HepG2 (cell line): ENCODE results near the gene SERTAD2. TPM values are rescaled to one million over a fixed set of nuclear protein-coding genes. Genes with fewer than 3 reads are reported as not detected.

ENCODE experiments used
- ATAC-seq: fragments of 200-7000 bp; cut with Tn5 transposase; 3 replicates; pipeline ENCODE4 v1.9.1; 2020; ENCODE audit warnings: mild to moderate bottlenecking, moderate library complexity
- BruUV-seq: library from RNA; stranded (reverse); fragments of 400-500 nt; replicated peaks from 2 replicates; lab custom pipeline; 2021; lab: Mats Ljungman, UMichigan
- CTCF ChIA-PET: fragments of 300-600 bp; formaldehyde crosslinking; extraction: SDS; loops from one replicate; lab custom pipeline; 2021; ENCODE audit warnings: low total read pairs, inconsistent platforms, low intra/inter-chr PET ratio; lab: Yijun Ruan, JAX
- POLR2A ChIA-PET: fragments of 350-600 bp; sonication (Branson Sonifier 250); formaldehyde crosslinking; loops from one replicate; lab custom pipeline; 2020; ENCODE audit warnings: antibody characterized with exemption, inconsistent platforms; lab: Yijun Ruan, JAX
- DNase-seq: peaks from one replicate; pipeline ENCODE4 v3.0.0-alpha.2; 2015; ENCODE audit warnings: low spot score
- FAIRE-seq: peaks from 3 replicates; lab custom pipeline; 2011; peaks lifted over from hg19 to GRCh38; lab: Jason Lieb, UNC
- H2AFZ ChIP-seq: one replicate; pipeline ENCODE4 v1.6.1; 2011; ENCODE audit warnings: low read length, inconsistent platforms
- H3K27ac ChIP-seq: fragments of 300-600 bp; 3 replicates; pipeline ENCODE4 v1.8.0; 2011; ENCODE audit warnings: mixed run types, mild to moderate bottlenecking, mixed read lengths, low read length, inconsistent platforms; ENCODE audit not compliant: insufficient read depth; ENCODE audit errors: extremely low read length
- H3K27me3 ChIP-seq, 2 experiments: fragments of 200-600 bp in 1 of 2; 2 replicates in 1 of 2; 3 replicates in 1 of 2; pipeline versions ENCODE4 v1.6.0 to v1.8.0; 2011; ENCODE audit warnings: low read length in 2 of 2, mild to moderate bottlenecking in 2 of 2, moderate library complexity in 2 of 2, inconsistent platforms in 1 of 2; ENCODE audit not compliant: insufficient read depth in 2 of 2, control insufficient read depth in 1 of 2
- H3K36me3 ChIP-seq, 2 experiments: fragments of 200-600 bp in 1 of 2; replicated peaks in 1 of 2; 2 replicates in 1 of 2; 3 replicates in 1 of 2; pipeline versions ENCODE4 v1.5.1 to v1.8.0; 2011; ENCODE audit warnings: low read length in 2 of 2, inconsistent platforms in 1 of 2; ENCODE audit not compliant: insufficient read depth in 2 of 2, control insufficient read depth in 1 of 2
- H3K4me1 ChIP-seq: 2 replicates; pipeline ENCODE4 v1.5.1; 2012; ENCODE audit warnings: low read length, inconsistent platforms; ENCODE audit not compliant: insufficient read depth
- H3K4me2 ChIP-seq: 2 replicates; pipeline ENCODE4 v1.6.0; 2011; ENCODE audit warnings: low read depth, low read length, inconsistent platforms
- H3K4me3 ChIP-seq, 3 experiments: fragments of 200-600 bp in 1 of 3; sonication (generic), shearing (Covaris generic) in 1 of 3; replicated peaks in 1 of 3; 2 replicates each; pipeline ENCODE4 v1.5.1; 2011 to 2016; ENCODE audit warnings: low read length in 3 of 3, inconsistent platforms in 2 of 3, low read depth in 2 of 3, mild to moderate bottlenecking in 2 of 3, control low read depth in 1 of 3, mixed read lengths in 1 of 3; ENCODE audit not compliant: insufficient read depth in 1 of 3
- H3K79me2 ChIP-seq: one replicate; pipeline ENCODE4 v1.6.1; 2011; ENCODE audit warnings: low read length, inconsistent platforms; ENCODE audit not compliant: insufficient read depth
- H3K9ac ChIP-seq: 2 replicates; pipeline ENCODE4 v1.6.0; 2011; ENCODE audit warnings: mild to moderate bottlenecking, low read depth, low read length, inconsistent platforms; ENCODE audit not compliant: insufficient read depth
- H3K9me3 ChIP-seq: 2 replicates; pipeline ENCODE4 v1.5.1; 2012; ENCODE audit warnings: mild to moderate bottlenecking, low read length
- H4K20me1 ChIP-seq: 2 replicates; pipeline ENCODE4 v1.6.0; 2011; ENCODE audit warnings: inconsistent platforms, mild to moderate bottlenecking, low read length, moderate library complexity; ENCODE audit not compliant: insufficient read depth
- ARNT2 ChIP-seq: sonication (generic); formaldehyde crosslinking; IDR thresholded peaks from 2 replicates; pipeline ENCODE4 v1.8.0; 2022; ENCODE audit warnings: mild to moderate bottlenecking, low read depth, missing genetic modification reagents, moderate library complexity
- CHD4 ChIP-seq: fragments of 200-600 bp; sonication (generic); IDR thresholded peaks from 2 replicates; pipeline ENCODE4 v1.7.0; 2017; ENCODE audit warnings: mild to moderate bottlenecking, low read length, borderline replicate concordance
- ELF3 ChIP-seq: IDR thresholded peaks from 2 replicates; pipeline ENCODE4 v1.6.1; 2016; ENCODE audit warnings: missing genetic modification reagents, missing compliant biosample characterization
- SIN3B ChIP-seq: fragments of 150-350 bp; IDR thresholded peaks from 2 replicates; pipeline ENCODE4 v1.6.1; 2014; ENCODE audit warnings: low read length
- WGBS: methylation state at CpG from one replicate; pipeline ENCODE4 v1.1.6; 2017; ENCODE audit warnings: low lambda C conversion rate; 5-methylcytosine and 5-hydroxymethylcytosine counted together
- in situ Hi-C: cut with HindIII; loops from 2 replicates; pipeline ENCODE4 v1.10.0; 2017; ENCODE audit warnings: low pct_unique_long_range_greater_than_20kb; ENCODE audit not compliant: extremely low pct_ligation_motif_present
- intact Hi-C: fragments of 100-400 bp; cut with micrococcal nuclease; formaldehyde crosslinking; loops from one replicate; pipeline ENCODE4 v1.10.0; 2022; ENCODE audit not compliant: unreplicated experiment
- polyA plus RNA-seq, 8 experiments: library from polyadenylated mRNA; depleted of rRNA in 3 of 8; stranded (reverse) in 7 of 8; unstranded in 1 of 8; fragments of >200 nt; fragmentation: Illumina TruSeq in 4 of 8; extraction: Trizol in 4 of 8; gene quantifications; 2 replicates each; pipeline versions ENCODE4 v1.2.1 to v1.2.3, GENCODE V29; 2011 to 2016; ENCODE audit warnings: low read depth in 4 of 8, missing spikeins in 1 of 8, mixed read lengths in 1 of 8; ENCODE audit not compliant: insufficient read depth in 1 of 8
- total RNA-seq, 5 experiments: library from RNA; depleted of rRNA; stranded (reverse); fragments of >200 nt; fragmentation: Illumina TruSeq; extraction: Trizol; gene quantifications; 2 replicates each; pipeline ENCODE4 v1.2.3, GENCODE V29; 2016; ENCODE audit warnings: low read depth in 1 of 5
- TF ChIP-seq, protein P1 (sequence below): sonication (generic); formaldehyde crosslinking; IDR thresholded peaks from 2 replicates; pipeline ENCODE4; 2020; ENCODE audit warnings: missing genetic modification reagents, mild to moderate bottlenecking, borderline replicate concordance

SERTAD2 gene
- total and polyA plus RNA-seq, 2 of the 13 experiments (the other 11 are each of a cell fraction or from before 2014, with no cell fraction given), result 6.7 to 22.6 TPM

DNA sequence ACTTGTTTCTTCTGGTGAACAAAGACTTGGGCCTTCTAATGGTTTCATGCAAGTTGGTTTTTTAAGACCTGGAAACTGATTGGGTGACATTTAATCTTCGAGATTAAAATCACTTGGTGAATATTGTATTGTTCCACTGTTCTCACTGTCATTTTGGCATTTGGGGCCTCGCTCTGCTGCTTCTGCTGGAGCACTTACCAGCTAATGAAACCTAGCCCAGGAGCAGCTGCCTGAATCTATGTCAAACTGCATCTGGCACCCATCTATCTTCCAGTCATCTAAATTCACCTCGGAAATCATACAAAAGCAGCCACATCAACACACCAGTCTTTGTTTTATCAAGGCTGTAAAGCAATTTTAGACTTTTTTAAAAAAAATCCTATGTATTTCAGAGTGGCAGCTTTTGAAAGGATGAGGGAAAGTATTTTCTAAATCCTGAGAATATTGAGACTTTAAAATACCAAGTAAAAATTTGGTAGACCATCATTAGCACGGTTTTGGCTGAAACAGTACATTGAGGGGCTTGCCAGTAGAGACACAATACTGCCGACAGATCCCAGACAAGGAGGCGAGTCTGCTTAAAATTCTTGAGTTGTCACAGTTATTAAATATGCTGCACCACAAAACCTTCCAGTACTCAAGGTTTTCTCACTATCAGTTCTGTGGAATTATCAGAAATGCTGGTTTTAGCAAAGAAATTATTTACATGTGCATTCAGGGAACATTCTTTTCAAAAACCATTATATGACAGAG is 26.1 kb upstream of the SERTAD2 start:
- H3K4me1 ChIP-seq, result peaks cover 27% of the 10 kb centered on the region
- no peak for ATAC-seq
- no peaks in the 10 kb centered on the region; a peak in 1 of 5 replicates for H3K36me3 ChIP-seq
- H3K9ac ChIP-seq, result no peak overlapping the region
- no peak overlapping the region for H3K27ac ChIP-seq
- H4K20me1 ChIP-seq, result no peaks in the 10 kb centered on the region
- in situ Hi-C loops, result no loop called here
- TF ChIP-seq ELF3 (CRISPR knock-in tag) (no peak), CHD4 (no peak), ARNT2 (CRISPR knock-in tag) (no peak), SIN3B (no peak)
- TF ChIP-seq, protein P1, sequence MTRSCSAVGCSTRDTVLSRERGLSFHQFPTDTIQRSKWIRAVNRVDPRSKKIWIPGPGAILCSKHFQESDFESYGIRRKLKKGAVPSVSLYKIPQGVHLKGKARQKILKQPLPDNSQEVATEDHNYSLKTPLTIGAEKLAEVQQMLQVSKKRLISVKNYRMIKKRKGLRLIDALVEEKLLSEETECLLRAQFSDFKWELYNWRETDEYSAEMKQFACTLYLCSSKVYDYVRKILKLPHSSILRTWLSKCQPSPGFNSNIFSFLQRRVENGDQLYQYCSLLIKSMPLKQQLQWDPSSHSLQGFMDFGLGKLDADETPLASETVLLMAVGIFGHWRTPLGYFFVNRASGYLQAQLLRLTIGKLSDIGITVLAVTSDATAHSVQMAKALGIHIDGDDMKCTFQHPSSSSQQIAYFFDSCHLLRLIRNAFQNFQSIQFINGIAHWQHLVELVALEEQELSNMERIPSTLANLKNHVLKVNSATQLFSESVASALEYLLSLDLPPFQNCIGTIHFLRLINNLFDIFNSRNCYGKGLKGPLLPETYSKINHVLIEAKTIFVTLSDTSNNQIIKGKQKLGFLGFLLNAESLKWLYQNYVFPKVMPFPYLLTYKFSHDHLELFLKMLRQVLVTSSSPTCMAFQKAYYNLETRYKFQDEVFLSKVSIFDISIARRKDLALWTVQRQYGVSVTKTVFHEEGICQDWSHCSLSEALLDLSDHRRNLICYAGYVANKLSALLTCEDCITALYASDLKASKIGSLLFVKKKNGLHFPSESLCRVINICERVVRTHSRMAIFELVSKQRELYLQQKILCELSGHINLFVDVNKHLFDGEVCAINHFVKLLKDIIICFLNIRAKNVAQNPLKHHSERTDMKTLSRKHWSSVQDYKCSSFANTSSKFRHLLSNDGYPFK, result no peak
- TF ChIP-seq, all 625 proteins: peak for 0
- intact Hi-C loops, result no loop called here
- Histone ChIP-seq H3K27me3 (no peaks in the 10 kb centered on the region), H3K79me2 (no peaks in the 10 kb centered on the region), H3K4me2 (no peak overlapping the region), H3K9me3 (no peaks in the 10 kb centered on the region), H3K4me3 (no peak overlapping the region), H2AFZ (no peak overlapping the region)
- no TSS peak for BruUV-seq
- ChIA-PET POLR2A (interaction anchor here (1.3 to 2.0 kb wide), 3 partner anchors 26 to 30 kb away, joined by 3 to 10 read pairs (median 4); partner anchors contain the start of gene SERTAD2), CTCF (no interaction called here)
- DNase-seq, result no peak
- 95% methylated on average over 6 of the region's 6 CpGs for WGBS
- FAIRE-seq, result no peak
